Erythroblast (primary cell): ENCODE measurements around the gene RRBP1.

Source experiments
- GATA1 ChIP-seq: IDR thresholded peaks from 2 replicates; pipeline ENCODE4 v1.6.1; 2011; ENCODE audit warnings: low read depth, mild to moderate bottlenecking, control low read depth, low read length, moderate library complexity
- POLR2A ChIP-seq: IDR thresholded peaks from 2 replicates; pipeline ENCODE4 v1.6.1; 2011; ENCODE audit warnings: mild to moderate bottlenecking, low read length

GRCh38 chr20:17620371-17621228 lies 61.4 kb downstream of the RRBP1 start:
- TF ChIP-seq POLR2A, result no peak
- TF ChIP-seq GATA1, result no peak
